ENCODE measurements around the gene ARID1B.

- TF ChIP-seq ATF3 (IDR thresholded peaks at IDR 0.05) (no peak), SRF (IDR thresholded peaks at IDR 0.05; ENCODE audit: low read depth) (no peak), POLR2AphosphoS5 (IDR thresholded peaks at IDR 0.05; ENCODE audit: low read depth, low read length) (no peak), EGR1 (IDR thresholded peaks at IDR 0.05; ENCODE audit: low read depth) (no peak), ELF1 (IDR thresholded peaks at IDR 0.05; ENCODE audit: borderline replicate concordance, low read depth) (no peak), TCF7L2 (IDR thresholded peaks at IDR 0.05; ENCODE audit: borderline replicate concordance, extremely low read depth, insufficient read depth, insufficient read length) (no peak), POLR2A (IDR thresholded peaks at IDR 0.05; ENCODE audit: borderline replicate concordance, extremely low read depth, insufficient read depth, insufficient read length) (no peak), CBX3 (IDR thresholded peaks at IDR 0.05; ENCODE audit: low read depth) (no peak), SIN3A (IDR thresholded peaks at IDR 0.05; ENCODE audit: low read depth) (no peak), CEBPB (IDR thresholded peaks at IDR 0.05; ENCODE audit: low read depth) (no peak), YY1 (IDR thresholded peaks at IDR 0.05; ENCODE audit: extremely low read depth, insufficient replicate concordance, low read depth, low read length) (no peak)
- TF ChIP-seq, protein P1, sequence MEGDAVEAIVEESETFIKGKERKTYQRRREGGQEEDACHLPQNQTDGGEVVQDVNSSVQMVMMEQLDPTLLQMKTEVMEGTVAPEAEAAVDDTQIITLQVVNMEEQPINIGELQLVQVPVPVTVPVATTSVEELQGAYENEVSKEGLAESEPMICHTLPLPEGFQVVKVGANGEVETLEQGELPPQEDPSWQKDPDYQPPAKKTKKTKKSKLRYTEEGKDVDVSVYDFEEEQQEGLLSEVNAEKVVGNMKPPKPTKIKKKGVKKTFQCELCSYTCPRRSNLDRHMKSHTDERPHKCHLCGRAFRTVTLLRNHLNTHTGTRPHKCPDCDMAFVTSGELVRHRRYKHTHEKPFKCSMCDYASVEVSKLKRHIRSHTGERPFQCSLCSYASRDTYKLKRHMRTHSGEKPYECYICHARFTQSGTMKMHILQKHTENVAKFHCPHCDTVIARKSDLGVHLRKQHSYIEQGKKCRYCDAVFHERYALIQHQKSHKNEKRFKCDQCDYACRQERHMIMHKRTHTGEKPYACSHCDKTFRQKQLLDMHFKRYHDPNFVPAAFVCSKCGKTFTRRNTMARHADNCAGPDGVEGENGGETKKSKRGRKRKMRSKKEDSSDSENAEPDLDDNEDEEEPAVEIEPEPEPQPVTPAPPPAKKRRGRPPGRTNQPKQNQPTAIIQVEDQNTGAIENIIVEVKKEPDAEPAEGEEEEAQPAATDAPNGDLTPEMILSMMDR (IDR thresholded peaks at IDR 0.05 in 2 of 3, conservative IDR thresholded peaks at IDR 0.05 in 1 of 3; ENCODE audit: borderline replicate concordance in 1 of 3, insufficient read depth in 1 of 3, low read depth in 2 of 3, low read length in 2 of 3) = no peak
- TF ChIP-seq, protein P2, sequence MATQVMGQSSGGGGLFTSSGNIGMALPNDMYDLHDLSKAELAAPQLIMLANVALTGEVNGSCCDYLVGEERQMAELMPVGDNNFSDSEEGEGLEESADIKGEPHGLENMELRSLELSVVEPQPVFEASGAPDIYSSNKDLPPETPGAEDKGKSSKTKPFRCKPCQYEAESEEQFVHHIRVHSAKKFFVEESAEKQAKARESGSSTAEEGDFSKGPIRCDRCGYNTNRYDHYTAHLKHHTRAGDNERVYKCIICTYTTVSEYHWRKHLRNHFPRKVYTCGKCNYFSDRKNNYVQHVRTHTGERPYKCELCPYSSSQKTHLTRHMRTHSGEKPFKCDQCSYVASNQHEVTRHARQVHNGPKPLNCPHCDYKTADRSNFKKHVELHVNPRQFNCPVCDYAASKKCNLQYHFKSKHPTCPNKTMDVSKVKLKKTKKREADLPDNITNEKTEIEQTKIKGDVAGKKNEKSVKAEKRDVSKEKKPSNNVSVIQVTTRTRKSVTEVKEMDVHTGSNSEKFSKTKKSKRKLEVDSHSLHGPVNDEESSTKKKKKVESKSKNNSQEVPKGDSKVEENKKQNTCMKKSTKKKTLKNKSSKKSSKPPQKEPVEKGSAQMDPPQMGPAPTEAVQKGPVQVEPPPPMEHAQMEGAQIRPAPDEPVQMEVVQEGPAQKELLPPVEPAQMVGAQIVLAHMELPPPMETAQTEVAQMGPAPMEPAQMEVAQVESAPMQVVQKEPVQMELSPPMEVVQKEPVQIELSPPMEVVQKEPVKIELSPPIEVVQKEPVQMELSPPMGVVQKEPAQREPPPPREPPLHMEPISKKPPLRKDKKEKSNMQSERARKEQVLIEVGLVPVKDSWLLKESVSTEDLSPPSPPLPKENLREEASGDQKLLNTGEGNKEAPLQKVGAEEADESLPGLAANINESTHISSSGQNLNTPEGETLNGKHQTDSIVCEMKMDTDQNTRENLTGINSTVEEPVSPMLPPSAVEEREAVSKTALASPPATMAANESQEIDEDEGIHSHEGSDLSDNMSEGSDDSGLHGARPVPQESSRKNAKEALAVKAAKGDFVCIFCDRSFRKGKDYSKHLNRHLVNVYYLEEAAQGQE (IDR thresholded peaks at IDR 0.05; ENCODE audit: low read depth) = no peak
Observed at GRCh38 chr6:156863504-156863903, 86.3 kb downstream of the ARID1B start.
